ENCODE measurements around the gene FILIP1L. TPM values are rescaled to one million over a fixed set of nuclear protein-coding genes. Genes with fewer than 3 reads are reported as not detected.

The FILIP1L gene
- total RNA-seq, 1 experiment from 2014 or later: 0.17 TPM

GRCh38 chr3:99945328-99945995 lies 168.8 kb downstream of the FILIP1L start:
- Histone ChIP-seq H3K4me3 (replicated peaks in 1 of 2; ENCODE audit: low read depth in 1 of 2, low read length in 2 of 2) (no peak overlapping the region), H3K4me1 (ENCODE audit: control insufficient read depth in 1 of 2, insufficient read depth in 2 of 2, low read length in 2 of 2) (no peaks in the 10 kb centered on the region), H3K4me2 (ENCODE audit: low read length) (no peak overlapping the region), H4K20me1 (ENCODE audit: insufficient read depth) (no peaks in the 10 kb centered on the region; the same call in 1 of the 2 replicates), H2AFZ (ENCODE audit: low read depth, low read length, poor library complexity, severe bottlenecking) (no peak overlapping the region), H3K9me2 (ENCODE audit: insufficient read depth) (no peaks in the 10 kb centered on the region), H3K9me3 (ENCODE audit: control insufficient read depth in 1 of 2, insufficient read depth in 1 of 2, low read depth in 1 of 2, low read length in 2 of 2) (no peaks in the 10 kb centered on the region), H3K27me3 (ENCODE audit: insufficient read depth, low read length) (no peaks in the 10 kb centered on the region), H3K27ac (ENCODE audit: low read depth, low read length) (no peak overlapping the region), H3K36me3 (ENCODE audit: control insufficient read depth in 1 of 2, insufficient read depth in 2 of 2, low read length in 2 of 2) (no peaks in the 10 kb centered on the region), H3K9ac (ENCODE audit: low read length) (no peak overlapping the region), H3K79me2 (ENCODE audit: insufficient read depth, low read length) (no peaks in the 10 kb centered on the region)
- DNase-seq (ENCODE audit: low read depth, low spot score): no peak
- CTCF ChIA-PET: no interaction called here
- ATAC-seq: no peak
- POLR2A ChIA-PET: no interaction called here
- no peak for TF ChIP-seq MAX (IDR thresholded peaks at IDR 0.05)
- RAD21 ChIA-PET (ENCODE audit: low non-redundant PET in 1 of 2, low total read pairs in 2 of 2, uncharacterized antibody in 2 of 2, unreplicated experiment in 2 of 2): no interaction called here
- no TSS peak for BruUV-seq (replicated peaks)
- intact Hi-C loops (cut with micrococcal nuclease): no loop called here

- no peak overlapping the region for H3K4me2 ChIP-seq (ENCODE audit: low read length)
- BruUV-seq (replicated peaks): no TSS peak
- no peaks in the 10 kb centered on the region for H3K79me2 ChIP-seq (ENCODE audit: insufficient read depth, low read length)
- no peak overlapping the region for H3K9ac ChIP-seq (ENCODE audit: low read length)
- POLR2A ChIA-PET: no interaction called here
- no peaks in the 10 kb centered on the region for H3K9me3 ChIP-seq (ENCODE audit: control insufficient read depth in 1 of 2, insufficient read depth in 1 of 2, low read depth in 1 of 2, low read length in 2 of 2)
- RAD21 ChIA-PET (ENCODE audit: low non-redundant PET in 1 of 2, low total read pairs in 2 of 2, uncharacterized antibody in 2 of 2, unreplicated experiment in 2 of 2): no interaction called here
- H2AFZ ChIP-seq (ENCODE audit: low read depth, low read length, poor library complexity, severe bottlenecking): no peak overlapping the region
- H3K36me3 ChIP-seq (ENCODE audit: control insufficient read depth in 1 of 2, insufficient read depth in 2 of 2, low read length in 2 of 2): no peaks in the 10 kb centered on the region
- H4K20me1 ChIP-seq (ENCODE audit: insufficient read depth): no peaks in the 10 kb centered on the region; the same call in 1 of the 2 replicates
- no peak overlapping the region for H3K4me3 ChIP-seq (replicated peaks in 1 of 2; ENCODE audit: low read depth in 1 of 2, low read length in 2 of 2)
- intact Hi-C loops (cut with micrococcal nuclease): no loop called here
- no peak for TF ChIP-seq SIN3A (IDR thresholded peaks at IDR 0.05; ENCODE audit: low read depth)
- no peak for TF ChIP-seq TCF7L2 (IDR thresholded peaks at IDR 0.05; ENCODE audit: borderline replicate concordance, extremely low read depth, insufficient read depth, insufficient read length)
- no peak for TF ChIP-seq CBX3 (IDR thresholded peaks at IDR 0.05; ENCODE audit: low read depth)
- no peak for TF ChIP-seq JUND (IDR thresholded peaks at IDR 0.05)
- TF ChIP-seq YY1 (IDR thresholded peaks at IDR 0.05; ENCODE audit: extremely low read depth, insufficient replicate concordance, low read depth, low read length): no peak
- no peak for TF ChIP-seq ELF1 (IDR thresholded peaks at IDR 0.05; ENCODE audit: borderline replicate concordance, low read depth)
- no peak for TF ChIP-seq ZNF274 (IDR thresholded peaks at IDR 0.05; ENCODE audit: low read depth, low read length)
- no peak for TF ChIP-seq ZFX (IDR thresholded peaks at IDR 0.05)
- no peak for TF ChIP-seq ZBTB33 (IDR thresholded peaks at IDR 0.05; ENCODE audit: extremely low read depth, insufficient replicate concordance, low read length)
- no peak for TF ChIP-seq SRF (IDR thresholded peaks at IDR 0.05; ENCODE audit: low read depth)
- TF ChIP-seq CEBPB (IDR thresholded peaks at IDR 0.05; ENCODE audit: low read depth): no peak
- H3K27me3 ChIP-seq (ENCODE audit: insufficient read depth, low read length): no peaks in the 10 kb centered on the region
- no peaks in the 10 kb centered on the region for H3K9me2 ChIP-seq (ENCODE audit: insufficient read depth)
- H3K27ac ChIP-seq (ENCODE audit: low read depth, low read length): no peak overlapping the region
- no peak for DNase-seq (ENCODE audit: low read depth, low spot score)
- no peak for ATAC-seq
- CTCF ChIA-PET: no interaction called here
- H3K4me1 ChIP-seq (ENCODE audit: control insufficient read depth in 1 of 2, insufficient read depth in 2 of 2, low read length in 2 of 2): no peaks in the 10 kb centered on the region
Observed at GRCh38 chr3:99943931-99944761, 170.2 kb downstream of the FILIP1L start.

Measured in HCT116 (cell line).